HCT116 (cell line): Measurements from ENCODE around the gene TIAM1.

Experiments
- ELF1 ChIP-seq: IDR thresholded peaks from 2 replicates; pipeline ENCODE4 v1.6.1; 2012; ENCODE audit warnings: low read depth, borderline replicate concordance
- EZH2 ChIP-seq: fragments of 200-600 bp; sonication (generic); IDR thresholded peaks from 2 replicates; pipeline ENCODE4 v1.6.1; 2017; ENCODE audit warnings: antibody characterized with exemption, mixed run types
- EZH2phosphoT487 ChIP-seq: fragments of 200-600 bp; IDR thresholded peaks from 2 replicates; pipeline ENCODE4 v1.6.1; 2018; ENCODE audit warnings: antibody characterized with exemption, borderline replicate concordance
- JUND ChIP-seq: IDR thresholded peaks from 2 replicates; pipeline ENCODE4 v1.6.1; 2012
- POLR2A ChIP-seq: IDR thresholded peaks from 2 replicates; pipeline ENCODE4 v1.7.0; 2011; ENCODE audit warnings: borderline replicate concordance; ENCODE audit not compliant: insufficient read depth, insufficient read length; ENCODE audit errors: extremely low read depth
- POLR2AphosphoS5 ChIP-seq: IDR thresholded peaks from 2 replicates; pipeline ENCODE4 v1.6.1; 2011; ENCODE audit warnings: mild to moderate bottlenecking, low read depth, low read length, moderate library complexity
- RAD21 ChIP-seq: IDR thresholded peaks from 2 replicates; pipeline ENCODE4 v1.6.1; 2012; ENCODE audit warnings: low read depth, mild to moderate bottlenecking
- SIN3A ChIP-seq: IDR thresholded peaks from 2 replicates; pipeline ENCODE4 v1.6.1; 2012; ENCODE audit warnings: low read depth
- ZFX ChIP-seq: fragments of 450-650 bp; IDR thresholded peaks from 2 replicates; pipeline ENCODE4 v1.6.1; 2017
- TF ChIP-seq, protein P1 (sequence below), 3 experiments: fragments of 200-600 bp in 1 of 3; sonication (generic) in 1 of 3; IDR thresholded peaks in 2 of 3; conservative IDR thresholded peaks in 1 of 3; 2 replicates each; pipeline ENCODE4 v1.5.1; 2012 to 2017; ENCODE audit warnings: low read depth in 2 of 3, low read length in 2 of 3, antibody characterized with exemption in 1 of 3, borderline replicate concordance in 1 of 3, control low read depth in 1 of 3, mild to moderate bottlenecking in 1 of 3, mixed read lengths in 1 of 3, mixed run types in 1 of 3, moderate library complexity in 1 of 3; ENCODE audit not compliant: insufficient read depth in 1 of 3
- TF ChIP-seq, protein P2 (sequence below): IDR thresholded peaks from 2 replicates; pipeline ENCODE4 v1.6.1; 2012

DNA sequence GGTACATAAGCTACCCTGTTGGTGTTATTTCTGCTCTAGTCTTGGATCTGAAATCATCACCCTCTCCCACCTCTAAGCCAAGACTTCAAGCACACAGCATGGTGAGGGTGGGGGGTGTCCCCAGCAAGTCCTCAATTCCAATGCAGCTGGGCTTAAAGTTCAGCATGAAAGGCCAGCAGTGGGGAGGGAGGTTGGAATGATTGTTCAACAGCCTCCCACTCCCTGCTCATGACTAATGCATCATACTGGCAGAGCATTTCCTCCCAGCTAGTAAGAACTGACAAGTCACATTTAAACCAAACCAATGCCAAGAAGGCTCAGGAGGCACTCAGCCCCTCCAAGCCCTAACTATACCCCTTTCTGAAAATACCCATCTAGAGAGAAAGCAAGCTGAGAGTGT, 50.1 kb downstream of the TIAM1 start:
- TF ChIP-seq ELF1 (no peak), JUND (peak; percentile 50; the same call in 1 of the 2 replicates), ZFX (no peak), RAD21 (no peak), EZH2 (no peak), SIN3A (no peak), POLR2AphosphoS5 (peak; percentile 22; the same call in 1 of the 2 replicates), POLR2A (no peak), EZH2phosphoT487 (no peak)
- TF ChIP-seq, protein P1, sequence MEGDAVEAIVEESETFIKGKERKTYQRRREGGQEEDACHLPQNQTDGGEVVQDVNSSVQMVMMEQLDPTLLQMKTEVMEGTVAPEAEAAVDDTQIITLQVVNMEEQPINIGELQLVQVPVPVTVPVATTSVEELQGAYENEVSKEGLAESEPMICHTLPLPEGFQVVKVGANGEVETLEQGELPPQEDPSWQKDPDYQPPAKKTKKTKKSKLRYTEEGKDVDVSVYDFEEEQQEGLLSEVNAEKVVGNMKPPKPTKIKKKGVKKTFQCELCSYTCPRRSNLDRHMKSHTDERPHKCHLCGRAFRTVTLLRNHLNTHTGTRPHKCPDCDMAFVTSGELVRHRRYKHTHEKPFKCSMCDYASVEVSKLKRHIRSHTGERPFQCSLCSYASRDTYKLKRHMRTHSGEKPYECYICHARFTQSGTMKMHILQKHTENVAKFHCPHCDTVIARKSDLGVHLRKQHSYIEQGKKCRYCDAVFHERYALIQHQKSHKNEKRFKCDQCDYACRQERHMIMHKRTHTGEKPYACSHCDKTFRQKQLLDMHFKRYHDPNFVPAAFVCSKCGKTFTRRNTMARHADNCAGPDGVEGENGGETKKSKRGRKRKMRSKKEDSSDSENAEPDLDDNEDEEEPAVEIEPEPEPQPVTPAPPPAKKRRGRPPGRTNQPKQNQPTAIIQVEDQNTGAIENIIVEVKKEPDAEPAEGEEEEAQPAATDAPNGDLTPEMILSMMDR (IDR thresholded peaks at IDR 0.05 in 2 of 3, conservative IDR thresholded peaks at IDR 0.05 in 1 of 3; ENCODE audit: borderline replicate concordance in 1 of 3, insufficient read depth in 1 of 3, low read depth in 2 of 3, low read length in 2 of 3): no peak
- TF ChIP-seq, protein P2, sequence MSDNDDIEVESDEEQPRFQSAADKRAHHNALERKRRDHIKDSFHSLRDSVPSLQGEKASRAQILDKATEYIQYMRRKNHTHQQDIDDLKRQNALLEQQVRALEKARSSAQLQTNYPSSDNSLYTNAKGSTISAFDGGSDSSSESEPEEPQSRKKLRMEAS: peak; percentile 31; the same call in 1 of the 2 replicates
